GM23248 (cell line): ENCODE measurements around the gene KLHL22.

Source experiments
- EZH2 ChIP-seq: fragments of 200-600 bp; sonication (generic); IDR thresholded peaks from 2 replicates; pipeline ENCODE4 v1.6.1; 2018; ENCODE audit warnings: antibody characterized with exemption, mild to moderate bottlenecking; ENCODE audit not compliant: insufficient read depth, poor library complexity, severe bottlenecking
- EZH2phosphoT487 ChIP-seq: fragments of 200-600 bp; sonication (generic); IDR thresholded peaks from 2 replicates; pipeline ENCODE4 v1.6.1; 2018; ENCODE audit warnings: antibody characterized with exemption, moderate library complexity, mild to moderate bottlenecking, low read depth; ENCODE audit not compliant: insufficient read depth

GRCh38 chr22:20514658-20515406 is 19.2 kb upstream of the KLHL22 start:
- TF ChIP-seq EZH2 = no peak
- TF ChIP-seq EZH2phosphoT487 = no peak
